GM21825 (cell line): ENCODE results near the gene RAB9A.
"Not testable (repeated sequence)": the region's sequence is repeated elsewhere in the genome, so short reads cannot be mapped to it uniquely, and the experiment has no call there.

Source experiments
- ATAC-seq: cut with Tn5 transposase; IDR thresholded peaks from one replicate; pipeline ENCODE4 v1.9.1; 2021; ENCODE audit warnings: mild to moderate bottlenecking, moderate library complexity; ENCODE audit not compliant: unreplicated experiment

Gene RAB9A

DNA sequence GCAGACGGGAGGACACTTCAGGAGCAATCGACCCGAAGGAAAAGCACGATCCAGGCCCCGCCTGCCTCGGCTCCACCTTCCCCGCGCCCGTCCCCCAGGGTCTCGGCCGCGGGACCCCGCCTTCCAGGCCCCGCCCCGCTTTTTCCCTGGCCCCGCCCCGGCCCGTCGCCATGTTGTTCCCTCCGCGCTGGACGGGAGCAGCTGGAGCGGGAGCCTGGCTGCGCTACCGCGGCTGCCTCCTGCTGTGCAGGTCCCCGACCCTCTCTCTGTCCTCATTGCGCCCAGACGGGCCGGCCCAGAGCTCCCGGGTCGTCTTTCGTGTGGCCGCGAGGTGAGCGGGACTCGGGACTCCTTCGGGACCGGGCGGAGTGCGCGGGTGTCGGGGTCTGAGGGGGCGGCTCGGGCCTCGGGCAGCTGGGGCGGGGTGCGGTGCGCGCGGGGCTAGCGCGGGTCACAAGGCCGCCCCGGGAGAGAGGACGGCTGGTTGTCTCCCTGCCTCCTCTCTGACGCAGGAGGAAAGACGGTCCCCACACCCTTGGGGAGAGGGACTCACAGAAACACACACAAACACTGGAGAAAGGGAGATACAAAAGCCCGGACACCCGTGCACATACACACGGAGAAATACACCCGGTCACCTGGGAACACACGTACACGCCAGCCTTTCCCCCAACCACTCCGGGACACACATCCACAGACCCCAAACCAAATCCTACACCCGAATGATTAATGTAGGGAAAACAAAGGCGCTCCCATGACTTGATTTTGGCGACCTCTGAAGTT lies at the start of gene RAB9A:
Gene RAB9A (plus strand): TSS at position 171 of the 783 bp plus-strand sequence. CDS start 19,619 bp downstream, outside the sequence.
- ATAC-seq = peak; percentile 78

GRCh38 chrX:13641684-13642083 lies 47.2 kb upstream of the RAB9A start:
- ATAC-seq = not testable (repeated sequence)

- ATAC-seq = no peak
These were observed 43.3 kb upstream of the RAB9A start for GRCh38 chrX:13645464-13646153.

GRCh38 chrX:13646154-13646549 lies 42.8 kb upstream of the RAB9A start:
- no peak for ATAC-seq

DNA sequence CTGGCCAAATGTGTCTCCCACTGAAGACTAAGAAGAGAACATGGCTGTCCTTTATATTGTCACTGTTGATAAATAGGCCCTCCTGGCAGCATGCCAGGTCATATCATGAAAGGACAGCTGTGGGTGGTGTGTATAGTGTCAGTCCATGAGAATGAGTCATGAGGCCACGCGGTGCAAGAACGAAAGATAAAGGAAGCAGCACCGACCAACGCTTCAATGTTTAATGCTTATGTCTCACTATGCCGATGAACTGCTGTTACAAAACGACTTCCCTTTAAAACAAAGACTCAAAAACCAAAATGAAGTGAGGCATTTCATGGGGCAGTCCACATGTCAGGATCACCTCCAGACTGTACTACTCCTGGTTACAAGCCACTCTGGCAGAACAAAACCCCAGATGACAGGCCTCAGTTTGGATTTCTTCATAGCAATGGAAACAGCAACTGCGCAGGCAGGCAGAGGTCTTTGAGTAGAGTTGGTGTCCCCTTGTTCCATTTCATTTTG lies 41.2 kb upstream of the RAB9A start:
- ATAC-seq = no peak

- not testable (repeated sequence) for ATAC-seq
These were observed 40.6 kb upstream of the RAB9A start for GRCh38 chrX:13648336-13648735.

GRCh38 chrX:13649838-13650237 lies 39.1 kb upstream of the RAB9A start:
- no peak for ATAC-seq

- ATAC-seq = no peak
These were observed 38.6 kb upstream of the RAB9A start for GRCh38 chrX:13650318-13650717.

DNA sequence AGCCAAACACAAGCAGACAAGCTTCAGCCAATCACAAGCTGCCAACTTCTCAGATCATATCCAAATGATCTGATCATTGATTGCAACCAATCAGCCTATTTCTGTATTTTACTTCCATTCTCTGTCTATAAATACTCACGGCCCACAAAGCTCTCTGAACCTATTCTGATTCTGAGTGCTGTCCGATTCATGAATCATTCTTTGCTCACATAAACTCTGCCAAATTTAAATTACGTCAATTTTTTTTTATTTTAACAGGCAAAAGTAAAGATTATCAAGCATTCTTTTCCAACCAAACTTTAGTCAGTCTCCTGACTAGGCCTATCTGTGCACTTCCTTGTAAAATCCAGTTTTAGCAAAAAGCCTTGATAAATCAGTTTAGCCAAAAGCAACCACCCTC lies 37.8 kb upstream of the RAB9A start:
- ATAC-seq = no peak

GRCh38 chrX:13652287-13652793 lies 36.6 kb upstream of the RAB9A start:
- no peak for ATAC-seq

DNA sequence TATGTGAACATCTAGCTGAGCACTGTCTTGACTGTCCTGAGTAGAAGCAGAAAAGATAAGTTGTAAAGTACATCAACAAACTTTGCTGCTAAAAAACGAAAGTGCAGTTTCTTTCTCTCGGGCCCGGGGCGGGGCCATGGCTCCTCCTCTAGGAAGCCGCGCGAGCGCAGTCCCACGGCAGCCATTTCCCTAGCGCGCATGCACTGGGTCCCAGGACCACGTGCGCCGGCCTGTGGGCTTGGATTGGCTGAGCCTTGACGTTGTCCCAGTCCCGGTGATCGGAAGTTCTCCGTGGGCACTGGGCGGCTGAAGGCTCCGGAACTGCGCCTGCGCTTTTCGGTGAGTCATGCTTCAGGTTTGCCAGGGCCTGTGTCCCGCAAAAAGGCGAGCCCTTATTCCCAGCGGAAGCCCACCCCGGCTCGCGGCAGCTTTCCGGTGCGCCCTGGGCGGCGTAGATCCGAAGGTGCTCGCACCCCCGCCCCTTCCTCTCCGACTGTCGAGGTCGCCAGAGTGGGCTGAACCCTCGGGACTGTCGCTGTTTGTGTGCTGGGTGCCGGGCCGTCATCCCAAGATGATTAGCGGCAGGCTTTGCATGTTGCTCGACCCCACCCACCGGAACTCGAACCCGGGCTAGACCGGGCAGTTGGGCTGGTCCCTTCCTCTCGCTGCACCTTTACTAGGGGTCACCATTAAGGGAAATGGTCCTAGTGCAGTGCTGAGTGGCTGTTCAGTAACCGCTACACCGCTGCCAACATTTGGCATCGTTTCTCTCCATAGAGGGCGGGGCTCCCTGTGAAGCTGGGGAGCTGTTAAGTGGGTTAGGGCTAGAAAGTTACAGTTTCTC lies 35.9 kb upstream of the RAB9A start, which contains the start of gene TCEANC:
Gene TCEANC (plus strand): TSS at position 292 of the 844 bp plus-strand sequence. CDS start 9,368 bp downstream, outside the sequence.
- ATAC-seq = peak; percentile 96

- no peak for ATAC-seq
These were observed 34.8 kb upstream of the RAB9A start for GRCh38 chrX:13654116-13654515.

GRCh38 chrX:13655674-13656073 lies 33.3 kb upstream of the RAB9A start:
- ATAC-seq = no peak

GRCh38 chrX:13658602-13659001 lies 30.3 kb upstream of the RAB9A start:
- ATAC-seq = no peak

GRCh38 chrX:13659063-13659462 lies 29.9 kb upstream of the RAB9A start:
- no peak for ATAC-seq

- no peak for ATAC-seq
These were observed 27.1 kb upstream of the RAB9A start for GRCh38 chrX:13661735-13662288.

GRCh38 chrX:13662355-13662791 lies 26.6 kb upstream of the RAB9A start:
- ATAC-seq = no peak

- ATAC-seq = no peak
These were observed 24.9 kb upstream of the RAB9A start for GRCh38 chrX:13664020-13664419.

DNA sequence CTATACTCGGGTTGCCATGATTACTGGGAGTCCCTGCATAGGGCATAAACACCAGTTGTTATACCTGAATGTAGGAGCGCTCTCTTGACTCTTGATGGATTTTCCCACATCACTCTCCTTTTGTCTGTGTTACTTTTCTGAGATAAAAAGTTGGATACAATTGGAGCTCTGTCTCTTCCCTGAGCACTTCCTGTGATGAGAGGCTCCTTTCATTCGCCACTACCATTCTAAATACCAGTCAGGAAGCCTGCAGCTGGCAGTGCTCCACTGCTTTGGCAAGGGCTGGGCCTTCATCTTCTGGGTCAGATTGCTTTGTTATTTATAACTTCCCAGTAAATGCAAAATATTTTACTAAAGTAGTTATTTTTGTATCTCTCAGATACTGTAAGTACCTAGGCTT lies 22.1 kb upstream of the RAB9A start:
- ATAC-seq = no peak

- no peak for ATAC-seq
These were observed 21.0 kb upstream of the RAB9A start for GRCh38 chrX:13667919-13668318.
